ENCODE data around the gene BTBD7. TPM values are rescaled to one million over a fixed set of nuclear protein-coding genes. Genes with fewer than 3 reads are reported as not detected.

BTBD7 gene
- total and polyA plus RNA-seq, 11 donors, result 7.2 to 34.0 (median 20.2) TPM

Other genes with a start within 250 kb of the BTBD7 start
- 100 to 1,000 TPM in 3 of 9 donors, 10 to 100 TPM in 6; 71.7 to 152 (median 91.0) TPM for gene ITPK1, start 217.1 kb downstream of the BTBD7 start, total RNA-seq
- gene ITPK1, start 217.1 kb downstream of the BTBD7 start, polyA plus RNA-seq, result 100 to 1,000 TPM in 1 of 2 donors, 10 to 100 TPM in 1; 44.5 to 158 TPM
- gene MOAP1, start 148.1 kb downstream of the BTBD7 start, total RNA-seq, result 10 to 100 TPM; 45.7 to 87.0 (median 56.8) TPM
- 10 to 100 TPM; 26.6 to 36.7 TPM for gene MOAP1, start 148.1 kb downstream of the BTBD7 start, polyA plus RNA-seq
- gene LYSET, start 147.7 kb downstream of the BTBD7 start, total RNA-seq, result 10 to 100 TPM in 8 of 9 donors, 1 to 10 TPM in 1; 8.8 to 29.3 (median 22.8) TPM
- gene LYSET, start 147.7 kb downstream of the BTBD7 start, polyA plus RNA-seq, result 10 to 100 TPM; 20.5 to 23.4 TPM
- gene GON7, start 126.0 kb downstream of the BTBD7 start, total RNA-seq, result 10 to 100 TPM; 10.3 to 25.5 (median 14.8) TPM
- 10 to 100 TPM; 22.3 to 27.4 TPM for gene GON7, start 126.0 kb downstream of the BTBD7 start, polyA plus RNA-seq
- gene UBR7, start 125.8 kb downstream of the BTBD7 start, total RNA-seq, result 10 to 100 TPM; 19.6 to 27.1 (median 23.3) TPM
- gene UBR7, start 125.8 kb downstream of the BTBD7 start, polyA plus RNA-seq, result 10 to 100 TPM in 1 of 2 donors, 1 to 10 TPM in 1; 9.4 to 39.6 TPM
- gene COX8C, start 14.1 kb upstream of the BTBD7 start, total RNA-seq, result 1 to 10 TPM in 3 of 9 donors, under 1 TPM in 3, not detected in 3; 0.60 to 2.0 (median 0.89) TPM
- not detected for gene COX8C, start 14.1 kb upstream of the BTBD7 start, polyA plus RNA-seq
- gene UNC79, start 97.9 kb upstream of the BTBD7 start, total RNA-seq, result under 1 TPM; 0.26 to 0.58 (median 0.44) TPM
- under 1 TPM; 0.04 to 0.15 TPM for gene UNC79, start 97.9 kb upstream of the BTBD7 start, polyA plus RNA-seq